NCI-H226 (cell line): Measurements from ENCODE around the gene FRMD4A.
"Not testable (repeated sequence)": the region's sequence is repeated elsewhere in the genome, so short reads cannot be mapped to it uniquely, and the experiment has no call there.

Source experiments
- DNase-seq: peaks from one replicate; pipeline ENCODE4 v3.0.0-alpha.2; 2015

Gene FRMD4A

DNA sequence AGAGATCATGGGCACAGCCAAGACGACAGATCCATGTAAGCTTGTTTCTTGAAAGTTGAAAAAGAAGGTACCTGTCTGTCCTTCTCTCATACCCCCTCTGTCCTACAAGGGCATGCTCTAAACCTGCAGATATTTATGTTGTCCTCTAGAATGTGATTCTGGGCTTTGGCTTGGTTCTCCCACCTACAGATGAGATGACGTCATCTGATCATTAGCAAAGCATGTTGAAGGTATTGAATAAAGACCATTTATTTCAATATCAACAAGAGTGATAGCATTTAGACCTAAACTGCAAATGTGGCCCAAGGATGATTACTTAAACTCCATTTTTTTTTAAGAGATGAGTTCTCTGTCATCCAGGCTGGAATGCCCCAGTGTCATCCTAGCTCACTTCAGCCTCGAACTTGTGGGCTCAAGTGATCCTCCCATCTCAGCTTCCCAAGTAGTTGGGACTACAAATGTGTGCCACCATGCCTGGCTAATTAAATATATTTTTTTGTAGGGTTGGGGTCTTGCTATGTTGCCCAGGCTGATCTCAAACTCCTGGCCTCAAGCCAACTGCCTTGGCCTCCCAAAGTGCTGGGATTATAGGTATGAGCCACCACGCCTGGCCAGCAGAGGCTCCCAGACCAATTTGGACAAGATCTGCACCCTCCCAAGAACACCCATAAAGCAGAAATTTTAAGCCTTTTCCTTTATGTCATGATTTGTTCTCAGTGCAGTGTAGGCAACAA lies 559.8 kb downstream of the FRMD4A start:
- no peak for DNase-seq

DNA sequence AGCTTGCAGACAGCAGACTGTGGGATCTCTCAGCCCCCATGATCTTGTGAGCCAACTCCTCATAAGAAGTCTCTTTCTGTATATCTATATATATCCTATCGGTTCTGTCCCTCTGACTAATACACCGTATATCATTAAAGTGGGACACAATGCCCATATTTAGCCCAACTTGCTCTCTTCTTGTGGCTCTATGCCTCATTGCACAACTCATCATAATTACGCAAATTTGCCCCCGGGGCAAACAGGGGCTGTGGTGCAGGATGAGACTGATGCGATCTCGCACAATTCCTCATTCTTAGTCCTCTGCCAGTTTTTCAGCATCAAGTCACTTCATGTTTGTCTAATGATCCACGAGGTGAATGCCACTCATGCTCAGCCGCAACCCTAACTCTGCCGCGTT lies 560.8 kb downstream of the FRMD4A start:
- no peak for DNase-seq

DNA sequence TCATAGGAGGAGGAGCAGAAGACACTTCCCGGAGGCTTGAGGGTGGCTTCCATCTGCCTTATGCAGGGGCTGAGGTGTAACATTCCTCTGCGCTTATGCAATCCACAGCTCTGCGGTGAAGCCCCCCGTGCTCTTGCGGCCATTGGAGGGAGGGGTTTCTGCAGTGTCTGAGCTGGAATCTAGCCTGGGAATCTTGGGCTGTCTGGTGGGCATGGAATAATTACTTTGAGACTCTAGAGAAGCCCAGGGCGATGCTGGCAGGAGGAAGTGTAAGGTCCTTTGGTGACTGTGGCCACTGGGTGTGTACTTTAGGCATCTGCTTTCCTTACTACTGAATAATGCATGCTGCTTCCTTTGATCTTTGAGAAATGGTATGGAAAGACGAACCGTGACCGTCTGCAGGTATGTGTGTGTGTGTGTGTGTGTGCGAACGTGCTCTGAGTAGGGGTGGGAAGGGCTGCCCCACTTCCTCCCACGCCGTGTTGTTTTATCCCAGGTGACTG lies 563.0 kb downstream of the FRMD4A start:
- no peak for DNase-seq

DNA sequence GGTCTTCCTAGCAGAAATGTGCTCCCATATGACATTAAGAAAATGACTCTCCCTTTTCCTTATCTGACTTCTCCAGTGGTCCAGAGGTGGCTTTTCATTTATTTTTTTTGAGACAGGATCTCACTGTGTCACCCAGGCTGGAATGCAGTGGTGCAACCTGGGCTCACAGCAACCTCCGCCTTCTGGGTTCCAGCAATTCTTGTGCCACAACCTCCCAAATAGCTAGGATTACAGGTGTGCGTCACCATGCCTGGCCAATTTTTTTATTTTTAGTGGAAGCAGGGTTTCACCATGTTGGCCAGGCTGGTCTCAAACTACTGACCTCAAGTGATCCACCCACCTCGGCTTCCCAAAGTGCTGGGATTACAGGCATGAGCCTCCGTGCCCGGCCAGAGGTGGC lies 563.6 kb downstream of the FRMD4A start:
- DNase-seq, result not testable (repeated sequence)

DNA sequence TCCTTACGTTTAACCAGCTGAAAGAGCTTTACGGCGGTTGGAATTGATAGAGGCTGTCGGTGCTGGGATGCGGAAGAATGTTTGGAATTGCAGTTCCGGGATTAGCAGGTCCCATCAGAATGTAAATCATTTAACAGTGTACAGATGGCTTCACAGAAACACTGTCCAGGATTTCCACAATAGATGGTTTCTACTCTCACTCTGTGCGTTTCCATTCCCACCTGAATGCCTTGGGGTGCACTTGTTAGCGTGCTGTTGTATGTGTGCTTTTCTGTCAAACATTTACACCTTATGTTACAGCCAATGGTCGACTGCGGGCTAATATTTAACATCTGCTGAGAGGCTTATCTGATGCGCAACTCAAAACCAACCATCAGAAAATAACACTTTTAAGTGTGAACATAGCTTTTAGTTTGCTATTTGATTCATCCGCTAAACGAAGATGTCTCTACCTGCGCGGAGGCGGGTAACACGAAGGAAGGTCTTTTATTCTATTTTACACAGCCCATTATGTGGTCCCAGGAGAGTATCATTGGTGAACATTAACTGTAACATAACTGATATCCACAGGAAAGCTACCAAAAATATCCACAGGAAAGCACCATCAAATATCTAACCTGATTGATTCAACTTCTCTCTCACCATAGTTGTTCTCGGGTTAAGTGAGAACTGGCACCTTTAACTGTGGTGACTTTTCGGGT lies 564.9 kb downstream of the FRMD4A start:
- DNase-seq, result no peak

DNA sequence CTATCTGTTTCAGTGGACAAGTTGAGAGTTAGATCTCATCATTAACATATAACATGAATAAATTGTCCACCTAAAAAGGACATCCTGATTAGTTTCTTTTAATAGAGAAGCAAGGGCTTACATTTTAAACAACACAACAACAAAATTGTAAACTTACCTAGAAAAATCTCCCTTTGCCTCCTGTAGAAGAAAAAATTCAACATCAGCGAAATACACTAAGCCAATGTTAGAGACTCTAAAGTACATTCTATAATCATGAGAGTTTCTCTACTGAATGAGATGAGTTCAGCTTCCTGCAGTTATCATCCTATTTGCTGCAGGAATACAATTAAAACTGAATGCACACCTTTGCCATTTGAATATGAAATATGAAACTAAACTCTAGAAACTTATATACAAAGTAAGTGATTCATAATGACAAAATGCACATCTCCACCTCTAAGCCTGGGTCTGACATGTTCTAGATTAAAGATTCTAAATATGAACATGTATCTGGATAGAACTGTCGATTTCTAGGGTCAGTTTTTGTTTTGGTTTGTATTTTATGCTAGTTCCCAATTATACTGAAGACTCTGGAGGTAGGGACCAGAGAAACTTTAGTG lies 569.1 kb downstream of the FRMD4A start:
- no peak for DNase-seq

DNA sequence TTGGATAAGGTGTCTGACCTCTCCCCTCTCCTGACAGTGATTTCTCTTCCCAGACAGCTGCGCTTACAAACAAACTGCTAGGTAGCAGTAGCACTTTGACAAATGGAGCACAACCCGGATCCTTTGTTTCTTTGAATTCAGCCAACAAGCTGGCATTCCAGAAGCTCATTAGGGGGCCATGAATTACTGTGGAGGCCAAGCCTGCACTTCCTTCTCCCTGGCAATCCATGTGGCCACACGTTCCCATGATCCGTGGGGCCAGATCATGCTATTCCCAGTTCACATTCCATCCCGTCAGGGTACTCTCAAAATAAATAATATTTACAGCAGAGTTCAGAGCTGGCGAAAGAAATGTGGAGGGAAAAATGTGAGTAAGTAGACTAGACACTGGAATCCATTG lies 571.6 kb downstream of the FRMD4A start:
- peak; percentile 12 for DNase-seq

DNA sequence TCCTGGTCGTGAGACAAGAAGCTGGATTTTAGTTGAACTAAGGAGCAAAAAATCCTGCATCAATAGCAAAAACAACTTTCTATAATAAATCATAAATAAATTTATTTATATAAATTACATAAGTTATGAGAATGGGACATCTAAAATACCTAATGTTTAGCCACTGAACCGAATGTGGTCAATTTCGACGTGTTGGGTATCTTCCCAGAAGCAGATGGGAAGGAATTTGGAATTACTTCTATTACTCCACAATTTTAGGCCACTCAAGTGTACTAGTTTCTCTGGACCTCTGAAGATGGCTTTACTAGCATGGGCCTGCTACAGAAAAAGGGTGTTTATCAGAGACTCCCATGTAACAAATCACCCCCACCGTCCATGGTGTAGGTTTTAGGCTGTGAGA lies 572.0 kb downstream of the FRMD4A start:
- DNase-seq, result no peak

DNA sequence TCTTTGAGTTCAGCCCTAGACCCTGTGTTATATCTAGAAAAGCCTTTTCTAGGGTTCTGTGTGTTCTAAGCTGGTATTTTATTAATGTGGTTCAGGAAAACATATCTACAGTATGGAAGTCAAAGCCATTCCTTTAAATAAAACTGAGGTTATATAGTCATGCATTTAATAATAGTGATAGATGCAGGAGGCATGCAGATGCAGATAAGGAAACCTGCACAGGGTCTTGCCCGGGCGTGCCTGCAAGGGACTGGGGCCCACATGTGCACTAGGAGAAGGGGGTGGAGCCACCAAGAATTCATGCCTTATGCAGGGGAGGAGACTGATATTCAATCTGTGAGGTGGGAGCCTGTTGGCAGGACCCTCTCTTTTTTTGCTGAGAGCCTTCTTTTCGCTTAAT lies 572.4 kb downstream of the FRMD4A start:
- peak; percentile 87 for DNase-seq

DNA sequence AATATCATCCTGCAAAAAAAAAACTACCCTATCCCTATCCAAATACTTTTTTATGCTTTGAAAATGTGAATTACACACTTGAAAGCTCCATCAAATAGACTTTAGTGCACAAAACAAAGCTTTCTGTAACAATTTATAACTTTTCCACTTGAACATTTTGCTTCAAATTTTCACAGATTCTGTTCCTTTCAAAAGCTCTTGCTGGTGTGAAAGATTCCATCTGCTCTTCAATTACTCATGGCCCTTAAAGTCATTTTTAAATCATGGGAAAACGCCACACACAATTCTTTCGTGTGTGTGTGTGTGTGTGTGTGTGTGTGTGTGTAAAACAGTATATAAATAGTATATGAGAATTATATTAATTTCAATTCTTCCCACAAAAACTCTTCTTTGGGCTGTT lies 576.4 kb downstream of the FRMD4A start:
- no peak for DNase-seq

DNA sequence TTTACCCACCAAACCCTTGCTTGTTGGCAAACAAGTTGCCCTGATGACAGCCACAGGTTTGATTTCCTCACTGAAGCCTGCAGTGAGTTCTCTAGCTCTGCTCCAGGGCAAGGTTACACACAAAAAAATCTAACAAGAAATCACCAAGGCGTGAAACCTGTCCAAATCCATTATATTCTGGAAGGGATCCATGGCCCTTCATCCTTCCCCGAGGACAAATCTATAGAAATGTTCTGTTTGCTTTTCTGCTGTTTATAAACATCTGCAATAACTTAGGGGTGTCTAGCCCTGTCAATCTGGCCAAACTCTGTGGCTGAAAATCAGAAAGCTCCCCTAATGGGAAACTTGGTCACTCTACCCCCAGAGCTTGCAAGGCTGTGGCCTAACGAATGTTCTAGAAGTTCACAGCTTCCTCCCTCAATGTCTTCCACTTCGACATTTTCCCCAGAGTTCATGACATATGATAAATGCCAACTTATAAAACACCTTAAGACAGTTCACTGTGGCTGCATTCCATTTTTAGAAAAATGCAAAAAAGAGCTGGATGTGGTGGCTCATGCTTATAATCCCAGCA lies 579.4 kb downstream of the FRMD4A start:
- no peak for DNase-seq

DNA sequence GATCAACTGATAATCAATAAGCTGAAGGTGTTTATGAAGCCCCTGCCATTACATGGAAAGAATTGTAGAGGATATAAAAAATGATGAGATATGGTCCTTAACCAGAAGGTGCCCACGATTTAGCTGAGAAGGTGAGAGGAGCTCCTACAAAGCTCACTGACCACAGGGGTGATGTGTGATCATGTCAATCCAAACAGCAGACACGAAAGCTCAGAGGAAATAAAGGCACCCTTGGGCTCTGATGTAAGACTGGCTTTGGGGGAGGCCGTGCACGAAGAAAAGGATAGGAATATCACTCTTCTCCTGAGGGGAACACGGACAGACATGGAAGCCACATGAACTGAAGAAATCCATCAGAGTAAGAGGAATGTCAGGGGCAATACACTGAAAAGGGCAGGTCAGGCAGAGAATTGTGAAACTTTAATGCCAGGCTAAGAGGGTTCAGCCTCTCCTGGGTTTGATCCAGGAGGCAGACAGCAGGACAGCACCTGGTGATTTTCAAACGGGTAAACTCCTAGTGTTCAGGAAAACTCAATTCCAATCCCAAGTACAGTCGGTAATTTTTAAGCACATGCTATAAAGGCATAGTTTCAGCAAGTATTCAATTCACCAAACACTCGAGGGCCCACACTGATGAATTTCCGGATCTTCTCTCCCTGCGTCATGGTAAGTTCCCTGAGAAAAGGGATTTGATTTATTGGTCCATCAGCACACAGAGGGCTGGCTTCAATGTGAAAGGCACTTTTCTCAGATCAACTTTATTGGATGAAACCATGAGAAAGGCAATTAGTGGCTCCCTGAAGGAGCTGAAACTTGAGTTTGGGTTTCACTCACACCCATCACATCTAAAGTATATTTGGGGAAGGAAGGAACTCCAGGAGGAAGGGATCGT lies 580.2 kb downstream of the FRMD4A start:
- no peak for DNase-seq

DNA sequence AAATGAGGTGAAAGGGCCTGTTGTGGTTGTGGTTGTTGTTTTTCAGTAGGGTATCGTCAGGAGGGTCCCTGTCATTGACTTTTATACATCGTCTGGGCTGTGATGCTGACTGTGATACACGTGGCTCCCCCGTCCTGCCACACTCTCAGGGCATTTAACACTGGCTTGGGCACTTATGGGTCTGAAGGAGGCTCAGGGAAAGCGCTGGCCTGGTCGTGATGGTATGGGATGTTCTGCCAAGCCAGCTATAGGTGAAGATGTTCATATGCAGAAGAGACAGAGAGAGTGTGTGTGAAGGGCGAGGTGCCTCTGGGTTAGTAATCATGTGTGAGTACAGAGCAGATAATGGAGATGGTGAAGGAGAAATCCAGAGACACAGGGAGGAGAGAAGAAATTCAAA lies 585.5 kb downstream of the FRMD4A start:
- DNase-seq, result no peak

DNA sequence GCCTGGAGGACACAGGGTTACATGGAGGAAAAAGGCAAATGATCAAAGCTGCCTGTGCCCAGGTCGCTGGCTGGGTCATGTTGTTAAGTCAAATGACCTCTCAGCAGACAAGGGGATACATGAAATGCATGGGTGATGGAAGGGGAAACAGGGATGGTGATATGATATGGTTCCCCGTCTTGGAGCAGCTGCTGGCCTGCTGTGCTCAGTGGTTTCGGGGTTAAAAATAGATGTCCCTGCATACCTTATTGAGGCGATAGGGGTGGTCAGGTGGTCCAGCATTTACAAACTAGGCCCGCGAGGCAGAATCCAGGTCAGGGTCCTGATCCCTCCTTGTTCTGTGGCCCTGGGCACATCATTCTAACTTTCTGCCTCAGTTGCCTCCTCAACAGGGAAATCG lies 586.8 kb downstream of the FRMD4A start:
- no peak for DNase-seq

DNA sequence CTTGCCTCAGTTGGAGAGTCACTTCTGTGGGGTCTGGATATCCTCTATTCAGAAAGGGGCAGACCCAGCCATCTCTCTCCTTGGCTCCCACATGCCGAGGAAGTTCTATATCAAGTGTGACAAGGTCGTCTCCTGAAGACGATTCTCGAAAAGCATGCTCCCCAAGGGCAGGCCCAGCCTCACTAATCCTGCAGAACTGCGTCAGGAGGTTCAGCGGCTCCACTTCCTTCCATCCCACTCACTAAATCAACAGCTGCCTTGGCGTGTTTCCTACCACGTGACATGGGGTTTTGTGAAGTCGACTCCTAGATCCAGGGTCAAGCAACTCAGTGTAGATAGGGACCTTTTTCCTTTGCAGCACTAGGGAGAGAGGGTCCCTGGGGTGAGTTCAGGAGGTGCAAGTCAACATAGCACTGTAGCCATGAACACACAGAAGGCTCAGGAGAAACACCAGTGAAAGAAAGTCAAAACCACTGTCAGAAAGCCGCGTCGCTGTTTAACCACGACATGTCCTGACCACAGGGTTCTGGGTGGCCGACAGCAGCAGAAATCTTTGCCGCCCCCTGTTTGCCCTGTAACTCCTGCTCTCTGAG lies 587.5 kb downstream of the FRMD4A start:
- DNase-seq, result no peak

DNA sequence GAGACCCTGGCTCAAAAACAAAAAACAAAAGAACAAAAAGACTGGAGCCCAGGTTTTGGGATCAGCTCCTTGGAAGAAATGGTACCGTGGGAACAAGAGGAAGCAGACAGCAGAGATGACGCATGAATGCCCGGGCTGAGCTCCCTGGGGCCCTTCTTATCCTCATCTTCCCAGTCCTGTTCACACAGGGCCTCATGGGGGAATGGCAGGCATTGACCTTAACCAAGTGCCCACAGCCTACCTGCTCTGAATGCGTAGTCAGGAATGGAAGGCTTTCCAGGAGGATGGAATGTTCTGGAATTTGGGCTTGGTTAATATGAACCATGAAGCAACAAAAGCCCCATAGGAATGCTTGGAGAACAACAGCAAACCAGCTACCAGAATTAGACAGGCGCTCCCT lies 589.3 kb downstream of the FRMD4A start:
- DNase-seq, result no peak

DNA sequence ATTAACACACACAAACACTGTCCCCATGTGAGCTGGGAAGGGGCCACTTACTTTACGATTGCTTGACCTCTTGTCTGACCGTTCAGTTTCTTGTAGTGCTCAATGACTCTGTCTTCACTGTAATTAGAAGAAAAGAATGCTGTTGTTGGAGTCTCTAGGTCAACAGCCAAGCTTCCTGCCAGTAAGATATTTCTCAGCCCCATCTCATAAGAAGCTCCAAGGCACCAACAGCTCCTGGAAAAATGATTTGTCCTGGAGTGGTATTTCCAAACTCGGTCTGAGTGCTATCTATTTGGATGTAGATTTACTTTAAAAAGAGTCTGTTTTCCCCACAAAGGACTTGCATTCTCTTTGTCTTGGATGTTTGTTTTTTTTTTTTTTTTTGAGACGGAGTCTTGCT lies 590.3 kb downstream of the FRMD4A start:
- no peak for DNase-seq

DNA sequence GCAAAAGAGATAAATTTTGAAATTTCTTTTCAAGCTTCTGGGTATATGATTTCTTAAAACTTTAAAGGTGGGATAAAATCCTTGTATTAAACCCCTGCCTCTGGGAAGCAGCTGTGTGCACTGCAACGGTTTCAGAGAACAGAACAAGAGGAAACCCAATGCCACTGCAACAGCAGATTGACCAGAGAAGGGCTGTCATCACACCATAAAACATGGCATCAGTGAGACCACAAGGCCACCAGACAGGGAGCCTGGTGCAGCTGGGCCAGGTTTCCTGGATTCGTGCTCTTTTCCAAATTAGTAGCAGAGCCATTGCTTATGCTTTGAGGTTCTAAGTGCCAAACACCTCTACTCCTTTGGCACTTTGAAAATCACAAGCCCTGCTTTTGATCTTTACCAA lies 591.5 kb downstream of the FRMD4A start:
- no peak for DNase-seq

DNA sequence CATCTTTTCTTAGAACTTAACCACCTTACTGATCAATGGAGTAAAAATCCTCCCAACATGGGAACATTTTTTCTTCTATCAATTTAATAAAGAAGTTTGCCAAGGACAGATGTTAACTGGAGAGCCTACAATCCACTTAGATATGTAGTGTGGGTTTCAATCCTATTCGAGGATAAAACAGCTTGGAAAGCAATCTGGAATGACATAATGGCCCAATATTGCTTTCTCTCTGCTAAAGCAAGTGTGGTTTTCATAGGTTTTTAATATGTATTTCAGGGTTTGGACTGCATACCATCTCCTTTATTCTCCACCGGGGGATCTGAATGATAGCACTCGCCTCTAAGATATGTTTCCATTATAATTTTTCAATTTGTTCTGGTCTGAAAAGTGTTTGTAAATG lies 594.2 kb downstream of the FRMD4A start:
- DNase-seq, result no peak

DNA sequence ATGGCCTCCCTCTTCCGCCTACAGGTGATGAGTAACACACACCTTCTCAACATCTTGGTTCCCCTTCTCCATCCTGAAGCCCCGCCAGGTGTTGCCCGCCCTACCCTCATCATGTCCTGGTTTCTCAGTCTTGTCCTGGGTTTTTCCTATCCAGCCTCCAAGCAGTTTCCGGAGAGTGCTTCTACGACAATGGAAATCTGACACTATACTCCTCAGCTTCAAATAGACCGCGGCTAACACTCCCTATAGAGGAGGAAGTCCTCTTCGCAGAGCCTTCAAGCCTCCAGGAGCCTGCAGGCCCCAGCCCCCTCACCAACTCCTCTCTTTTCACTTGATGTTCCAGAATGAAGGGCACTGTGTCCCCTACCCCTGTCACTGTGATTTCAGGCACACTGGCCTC lies 596.6 kb downstream of the FRMD4A start:
- DNase-seq, result no peak

DNA sequence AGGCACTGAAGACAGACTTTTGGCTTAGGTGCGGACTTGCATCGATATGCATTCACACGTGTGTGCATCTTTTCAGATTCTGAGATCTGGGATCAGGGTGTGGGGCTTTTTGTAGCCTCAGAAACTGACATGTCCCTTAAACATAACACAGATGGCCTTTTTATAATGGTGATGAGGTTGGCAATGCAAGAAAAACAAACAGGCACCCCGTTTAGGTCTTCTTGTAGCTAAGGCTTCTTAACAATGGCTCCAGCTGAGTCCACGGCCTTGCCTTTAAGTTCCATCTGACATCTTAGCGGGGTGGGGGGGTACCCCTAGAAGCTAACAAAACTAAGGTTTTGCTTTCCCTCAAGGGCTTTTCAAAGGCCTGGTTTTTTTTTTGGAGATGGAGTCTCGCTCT lies 597.7 kb downstream of the FRMD4A start:
- no peak for DNase-seq

DNA sequence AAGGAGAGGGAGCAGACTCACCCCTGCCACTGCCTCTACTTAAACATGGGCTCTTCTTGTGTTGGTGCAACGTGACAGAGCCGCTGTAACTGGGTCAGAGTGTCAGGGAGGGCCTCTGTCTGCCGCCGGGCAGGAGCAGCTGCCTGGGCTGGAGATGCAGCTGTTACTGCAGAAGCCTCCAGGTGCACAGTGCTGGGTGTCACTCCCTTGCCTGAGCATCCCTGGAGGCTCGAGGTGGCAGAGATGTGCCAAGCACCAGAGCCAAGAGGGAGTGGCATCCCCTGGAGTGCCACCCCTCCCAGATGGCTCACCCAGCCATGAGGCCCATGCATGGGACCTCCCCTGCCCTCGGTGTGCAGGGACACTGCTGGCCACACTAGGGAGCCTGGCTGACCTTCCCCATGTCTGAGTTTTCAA lies 598.3 kb downstream of the FRMD4A start:
- DNase-seq, result no peak
